ENCODE measurements around the gene FBXO42.

FBXO42 gene

GRCh38 chr1:16237343-16237830 lies 114.9 kb downstream of the FBXO42 start:
- H3K4me3 ChIP-seq (ENCODE audit: low read depth, low read length) = peak overlapping the region; percentile 68
- TF ChIP-seq CTCF (IDR thresholded peaks at IDR 0.05; ENCODE audit: low read depth, low read length) = no peak

- no peak for TF ChIP-seq CTCF (IDR thresholded peaks at IDR 0.05; ENCODE audit: low read depth, low read length)
- peak within 1 kb of the TSS; percentile 68 for H3K4me3 ChIP-seq (ENCODE audit: low read depth, low read length)
Measured at GRCh38 chr1:16236511-16237342, 115.6 kb downstream of the FBXO42 start, which contains the start of gene CPLANE2. Gene CPLANE2 (minus strand): TSS chr1:16237183. CDS start chr1:16236742, 441 bp downstream.

- no peak for TF ChIP-seq CTCF (IDR thresholded peaks at IDR 0.05; ENCODE audit: low read depth, low read length)
- peak overlapping the region; percentile 68 for H3K4me3 ChIP-seq (ENCODE audit: low read depth, low read length)
Measured at GRCh38 chr1:16235944-16236510, 116.3 kb downstream of the FBXO42 start.

- TF ChIP-seq CTCF (IDR thresholded peaks at IDR 0.05; ENCODE audit: low read depth, low read length) = no peak
- no peak overlapping the region for H3K4me3 ChIP-seq (ENCODE audit: low read depth, low read length)
Measured at GRCh38 chr1:16235347-16235746, 116.9 kb downstream of the FBXO42 start.

GRCh38 chr1:16233431-16233830 lies 118.8 kb downstream of the FBXO42 start:
- H3K4me3 ChIP-seq (ENCODE audit: low read depth, low read length) = no peak overlapping the region
- TF ChIP-seq CTCF (IDR thresholded peaks at IDR 0.05; ENCODE audit: low read depth, low read length) = no peak

GRCh38 chr1:16232316-16232710 lies 120.0 kb downstream of the FBXO42 start:
- TF ChIP-seq CTCF (IDR thresholded peaks at IDR 0.05; ENCODE audit: low read depth, low read length) = no peak

More at GRCh38 chr1:16232316-16232710, 120.0 kb downstream of the FBXO42 start:
- no peak overlapping the region for H3K4me3 ChIP-seq (ENCODE audit: low read depth, low read length)
